WTC11 (cell line): ENCODE measurements around the gene IL2RA. TPM values are rescaled to one million over a fixed set of nuclear protein-coding genes. Genes with fewer than 3 reads are reported as not detected.

Experiments
- ATAC-seq: fragments of 200-7000 bp; cut with Tn5 transposase; 2 replicates; pipeline ENCODE4 v1.10.0; 2021; ENCODE audit warnings: mild to moderate bottlenecking, moderate library complexity
- CTCF ChIA-PET: fragments of 300-600 bp; sonication (Branson Sonifier 250); formaldehyde crosslinking; loops from one replicate; lab custom pipeline; 2021; ENCODE audit warnings: antibody characterized with exemption; lab: Charles Lee
- POLR2A ChIA-PET: fragments of 350-600 bp; sonication (Branson Sonifier 250); formaldehyde crosslinking; loops from one replicate; lab custom pipeline; 2021; ENCODE audit warnings: antibody characterized with exemption; lab: Charles Lee
- DNase-seq: peaks from one replicate; pipeline ENCODE4 v3.0.0; 2021; ENCODE audit warnings: low spot score
- H3K27ac Mint-ChIP-seq: 2 replicates; pipeline ENCODE4 v1.8.0; 2021; ENCODE audit warnings: mixed read lengths
- H3K27me3 Mint-ChIP-seq: 2 replicates; pipeline ENCODE4 v1.8.0; 2021; ENCODE audit warnings: low read depth, mild to moderate bottlenecking, moderate library complexity, mixed read lengths
- H3K36me3 Mint-ChIP-seq: 2 replicates; pipeline ENCODE4 v1.8.0; 2021; ENCODE audit warnings: mixed read lengths
- H3K4me1 Mint-ChIP-seq: 2 replicates; pipeline ENCODE4 v1.8.0; 2022; ENCODE audit warnings: mixed read lengths
- H3K4me3 Mint-ChIP-seq: 2 replicates; pipeline ENCODE4 v1.8.0; 2021; ENCODE audit warnings: mild to moderate bottlenecking, moderate library complexity, mixed read lengths
- H3K9me3 Mint-ChIP-seq: 2 replicates; pipeline ENCODE4 v1.8.0; 2021; ENCODE audit warnings: mixed read lengths
- CREM ChIP-seq: sonication (generic); formaldehyde crosslinking; IDR thresholded peaks from 2 replicates; pipeline ENCODE4 v1.8.1; 2022; ENCODE audit warnings: mild to moderate bottlenecking, missing genetic modification reagents, moderate library complexity
- E2F1 ChIP-seq: sonication (generic); formaldehyde crosslinking; IDR thresholded peaks from 2 replicates; pipeline ENCODE4 v1.8.0; 2022; ENCODE audit warnings: mild to moderate bottlenecking, missing genetic modification reagents
- EMX1 ChIP-seq: fragments of 250-450 bp; sonication (Bioruptor Pico); IDR thresholded peaks from 2 replicates; pipeline ENCODE4 v1.8.0; 2021; ENCODE audit warnings: mild to moderate bottlenecking
- ESRRA ChIP-seq: sonication (generic); formaldehyde crosslinking; IDR thresholded peaks from 2 replicates; pipeline ENCODE4 v1.8.1; 2022; ENCODE audit warnings: mild to moderate bottlenecking, missing genetic modification reagents, borderline replicate concordance
- ETV6 ChIP-seq: sonication (generic); formaldehyde crosslinking; IDR thresholded peaks from 2 replicates; pipeline ENCODE4 v1.8.1; 2022; ENCODE audit warnings: mild to moderate bottlenecking, missing genetic modification reagents
- GABPB1 ChIP-seq: sonication (generic); formaldehyde crosslinking; IDR thresholded peaks from 2 replicates; pipeline ENCODE4 v1.8.1; 2023; ENCODE audit warnings: mild to moderate bottlenecking, missing genetic modification reagents
- GTF2I ChIP-seq: fragments of 250-450 bp; sonication (Bioruptor Pico); conservative IDR thresholded peaks from 2 replicates; pipeline ENCODE4 v1.4.0; 2021; ENCODE audit warnings: mild to moderate bottlenecking
- IRF2 ChIP-seq: sonication (generic); formaldehyde crosslinking; IDR thresholded peaks from 2 replicates; pipeline ENCODE4 v1.8.0; 2022; ENCODE audit warnings: low read depth, missing genetic modification reagents, borderline replicate concordance
- JUN ChIP-seq: sonication (generic); formaldehyde crosslinking; IDR thresholded peaks from 2 replicates; pipeline ENCODE4 v1.8.0; 2023; ENCODE audit warnings: mild to moderate bottlenecking, missing genetic modification reagents
- NFYB ChIP-seq: sonication (generic); formaldehyde crosslinking; conservative IDR thresholded peaks from 2 replicates; pipeline ENCODE4 v1.8.0; 2022; ENCODE audit warnings: low read depth, missing genetic modification reagents
- NR2C2 ChIP-seq: sonication (generic); formaldehyde crosslinking; IDR thresholded peaks from 2 replicates; pipeline ENCODE4 v1.8.0; 2022; ENCODE audit warnings: mild to moderate bottlenecking, missing genetic modification reagents
- NR3C1 ChIP-seq: sonication (generic); formaldehyde crosslinking; conservative IDR thresholded peaks from 2 replicates; pipeline ENCODE4 v1.8.1; 2023; ENCODE audit warnings: low read depth, mild to moderate bottlenecking, missing genetic modification reagents
- PREB ChIP-seq: sonication (generic); formaldehyde crosslinking; IDR thresholded peaks from 2 replicates; pipeline ENCODE4 v1.8.1; 2022; ENCODE audit warnings: mild to moderate bottlenecking, missing genetic modification reagents, moderate library complexity, borderline replicate concordance
- RORB ChIP-seq: fragments of 250-450 bp; sonication (Bioruptor Pico); IDR thresholded peaks from 2 replicates; pipeline ENCODE4 v1.9.0; 2021; ENCODE audit warnings: mild to moderate bottlenecking
- STAT6 ChIP-seq: sonication (generic); formaldehyde crosslinking; conservative IDR thresholded peaks from 2 replicates; pipeline ENCODE4 v1.8.1; 2023; ENCODE audit warnings: mild to moderate bottlenecking, low read depth, missing genetic modification reagents, moderate library complexity
- TEAD1 ChIP-seq: sonication (generic); formaldehyde crosslinking; IDR thresholded peaks from 2 replicates; pipeline ENCODE4 v1.8.0; 2022; ENCODE audit warnings: mild to moderate bottlenecking, missing genetic modification reagents
- USF2 ChIP-seq: sonication (generic); formaldehyde crosslinking; IDR thresholded peaks from 2 replicates; pipeline ENCODE4 v1.8.1; 2023; ENCODE audit warnings: mild to moderate bottlenecking, missing genetic modification reagents, moderate library complexity
- ZNF121 ChIP-seq: sonication (generic); formaldehyde crosslinking; IDR thresholded peaks from 2 replicates; pipeline ENCODE4 v1.8.0; 2023; ENCODE audit warnings: missing genetic modification reagents
- ZNF138 ChIP-seq: sonication (generic); formaldehyde crosslinking; conservative IDR thresholded peaks from 2 replicates; pipeline ENCODE4 v1.8.1; 2022; ENCODE audit warnings: mild to moderate bottlenecking, moderate library complexity, missing genetic modification reagents
- ZNF219 ChIP-seq: sonication (generic); formaldehyde crosslinking; IDR thresholded peaks from 2 replicates; pipeline ENCODE4 v1.8.0; 2023; ENCODE audit warnings: missing genetic modification reagents, mild to moderate bottlenecking, borderline replicate concordance
- ZNF232 ChIP-seq: sonication (generic); formaldehyde crosslinking; IDR thresholded peaks from 2 replicates; pipeline ENCODE4 v1.8.0; 2022; ENCODE audit warnings: mild to moderate bottlenecking, missing genetic modification reagents
- ZNF317 ChIP-seq: sonication (generic); formaldehyde crosslinking; IDR thresholded peaks from 2 replicates; pipeline ENCODE4 v1.8.1; 2023; ENCODE audit warnings: low read depth, mild to moderate bottlenecking, moderate library complexity, missing genetic modification reagents, borderline replicate concordance
- ZNF396 ChIP-seq: fragments of 250-450 bp; sonication (Bioruptor Pico); IDR thresholded peaks from 2 replicates; pipeline ENCODE4 v1.8.0; 2021; ENCODE audit warnings: mild to moderate bottlenecking, moderate library complexity, borderline replicate concordance
- ZNF671 ChIP-seq: fragments of 250-450 bp; sonication (Bioruptor Pico); IDR thresholded peaks from 2 replicates; pipeline ENCODE4 v1.8.0; 2021; ENCODE audit warnings: mild to moderate bottlenecking
- total RNA-seq: library from RNA; stranded (reverse); gene quantifications from 3 replicates; pipeline ENCODE4 v1.2.3, GENCODE V29; 2021

The IL2RA gene
- total RNA-seq, 1 experiment from 2014 or later = 0.31 TPM

- TF ChIP-seq ZNF121 (CRISPR knock-in tag) = no peak
- TF ChIP-seq ESRRA (CRISPR knock-in tag) = no peak
Observed at GRCh38 chr10:6079044-6079443, 16.9 kb upstream of the IL2RA start (continued).

GRCh38 chr10:6077071-6077675 lies 15.0 kb upstream of the IL2RA start:
- ChIA-PET POLR2A (no interaction called here), CTCF (interaction anchor here (0.9 kb wide), 1 partner anchor 9 kb away, joined by 3 read pairs; no protein-coding TSS in a partner anchor)
- ATAC-seq = no peak
- no peaks in the 10 kb centered on the region for H3K36me3 Mint-ChIP-seq
- H3K27me3 Mint-ChIP-seq = peaks cover 3% of the 10 kb centered on the region; the same call in 1 of the 2 replicates
- no peak overlapping the region for H3K27ac Mint-ChIP-seq
- peaks cover 6% of the 10 kb centered on the region for H3K9me3 Mint-ChIP-seq
- H3K4me1 Mint-ChIP-seq = no peaks in the 10 kb centered on the region
- no peak for DNase-seq
- no peak overlapping the region for H3K4me3 Mint-ChIP-seq
- no peak for TF ChIP-seq IRF2 (CRISPR knock-in tag)
- no peak for TF ChIP-seq ZNF671 (CRISPR knock-in tag)
- no peak for TF ChIP-seq GTF2I (CRISPR knock-in tag)
- TF ChIP-seq NFYB (CRISPR knock-in tag) = no peak
- no peak for TF ChIP-seq STAT6
- TF ChIP-seq PREB (CRISPR knock-in tag) = no peak
- TF ChIP-seq ZNF121 (CRISPR knock-in tag) = no peak
- no peak for TF ChIP-seq JUN (CRISPR knock-in tag)
- TF ChIP-seq TEAD1 (CRISPR knock-in tag) = no peak
- no peak for TF ChIP-seq ZNF396 (CRISPR knock-in tag)
- no peak for TF ChIP-seq ZNF219 (CRISPR knock-in tag)
- no peak for TF ChIP-seq ZNF138 (CRISPR knock-in tag)
- no peak for TF ChIP-seq USF2 (CRISPR knock-in tag)
- no peak for TF ChIP-seq EMX1 (CRISPR knock-in tag)
- TF ChIP-seq ETV6 = no peak

GRCh38 chr10:6074489-6075301 lies 12.5 kb upstream of the IL2RA start:
- ChIA-PET CTCF (interaction anchor here (0.9 to 1.7 kb wide), 3 partner anchors 12 to 41 kb away, joined by 3 to 9 read pairs (median 5); no protein-coding TSS in a partner anchor), POLR2A (interaction anchor here (0.7 kb wide), 1 partner anchor 327 kb away, joined by 4 read pairs; no protein-coding TSS in a partner anchor)
- no peaks in the 10 kb centered on the region for H3K4me1 Mint-ChIP-seq
- DNase-seq = no peak
- H3K27me3 Mint-ChIP-seq = peaks cover 6% of the 10 kb centered on the region
- H3K4me3 Mint-ChIP-seq = no peak overlapping the region
- H3K9me3 Mint-ChIP-seq = no peaks in the 10 kb centered on the region
- TF ChIP-seq ZNF232 (CRISPR knock-in tag) (no peak), GABPB1 (no peak), NR3C1 (CRISPR knock-in tag) (no peak), RORB (no peak), NR2C2 (CRISPR knock-in tag) (no peak), CREM (no peak), ZNF317 (no peak), E2F1 (CRISPR knock-in tag) (no peak), ZNF671 (CRISPR knock-in tag) (no peak)
- H3K27ac Mint-ChIP-seq = no peak overlapping the region
- ATAC-seq = no peak
- no peaks in the 10 kb centered on the region for H3K36me3 Mint-ChIP-seq
